GM18867 (cell line): ENCODE measurements around the gene RTL3.

Experiments used
- ATAC-seq: cut with Tn5 transposase; IDR thresholded peaks from one replicate; pipeline ENCODE4 v1.9.1; 2021; ENCODE audit warnings: mild to moderate bottlenecking, moderate library complexity; ENCODE audit not compliant: unreplicated experiment

Gene RTL3

DNA sequence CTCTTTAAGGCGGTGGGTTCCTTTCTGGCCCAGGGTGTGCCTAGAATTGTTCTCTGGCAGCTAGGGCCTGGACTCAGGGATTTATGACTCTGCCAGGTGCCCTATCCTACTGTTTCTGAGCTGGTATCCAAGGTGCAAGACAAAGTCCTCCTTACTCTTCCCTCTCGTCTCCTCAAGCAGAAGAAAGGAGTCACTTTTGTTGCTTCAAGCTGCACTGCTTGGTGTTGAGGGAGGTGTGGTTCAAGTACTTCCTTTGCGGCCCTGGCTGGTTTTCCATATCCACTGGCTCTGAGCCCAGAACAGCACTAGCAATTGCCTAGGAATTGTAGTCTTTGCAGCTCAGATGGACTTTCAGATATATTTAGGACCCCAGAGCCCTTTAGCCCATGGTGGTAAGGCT, 39.3 kb downstream of the RTL3 start:
- ATAC-seq = no peak

DNA sequence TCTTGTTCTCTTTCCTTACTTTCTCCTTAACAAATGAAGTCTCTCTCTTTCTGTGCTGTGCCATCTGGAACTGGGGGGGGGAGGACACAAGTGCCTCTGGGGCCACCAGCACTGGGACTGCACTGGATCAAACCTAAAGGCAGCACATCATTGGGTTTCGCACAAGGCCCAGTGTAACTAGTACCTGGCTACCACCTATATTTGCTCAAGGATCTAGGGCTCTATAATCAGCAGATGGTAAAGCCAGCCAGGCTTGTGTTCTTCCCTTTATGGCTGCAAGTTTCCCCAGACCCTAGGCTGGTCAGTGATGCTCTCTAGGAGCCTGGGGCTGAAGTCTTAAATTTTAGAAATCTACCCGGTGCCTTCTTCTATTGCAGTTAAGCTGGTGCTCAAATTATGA, 40.1 kb downstream of the RTL3 start:
- ATAC-seq = no peak

DNA sequence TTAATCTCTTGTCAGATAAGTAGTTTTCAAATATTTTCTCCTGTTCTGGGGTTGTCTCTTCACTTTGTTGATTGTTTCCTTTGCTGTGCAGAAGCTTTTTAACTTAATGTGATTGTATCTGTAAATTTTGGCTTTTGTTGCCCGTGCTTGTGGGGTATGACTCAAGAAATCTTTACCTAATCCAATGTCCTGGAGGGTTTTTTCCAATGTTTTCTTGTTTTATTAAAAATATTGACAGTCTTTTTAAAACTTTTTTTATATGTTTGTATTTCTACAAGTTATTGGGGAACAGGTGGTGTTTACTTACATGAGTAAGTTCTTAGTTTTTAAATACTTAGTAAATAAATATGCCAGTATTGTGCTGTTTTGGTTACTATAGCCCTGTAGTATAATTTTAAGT, 44.9 kb downstream of the RTL3 start:
- ATAC-seq = no peak
